ENCODE data around the gene ENDOG.

- no peak for TF ChIP-seq CTCF (IDR thresholded peaks at IDR 0.05; ENCODE audit: poor library complexity, severe bottlenecking)
- no peak for TF ChIP-seq EZH2 (IDR thresholded peaks at IDR 0.05; ENCODE audit: borderline replicate concordance, insufficient read depth, low read length, poor library complexity, severe bottlenecking)
- no peak for TF ChIP-seq POLR2AphosphoS5 (IDR thresholded peaks at IDR 0.05)
Measured at GRCh38 chr9:128820665-128821583, 2.6 kb downstream of the ENDOG start.
